Measurements from ENCODE around the gene TDRD7. TPM values are rescaled to one million over a fixed set of nuclear protein-coding genes. Genes with fewer than 3 reads are reported as not detected.

TDRD7 gene
- total RNA-seq, 3 donors from 2014 or later (not counting 1 experiment from before 2014, with no cell fraction given): 9.8 to 16.4 (median 16.3) TPM

- Histone ChIP-seq H3K27me3 (ENCODE audit: control insufficient read depth, insufficient read depth, low read length) (no peaks in the 10 kb centered on the region), H3K4me3 (ENCODE audit: low read length) (no peak overlapping the region), H3K4me1 (ENCODE audit: control insufficient read depth, insufficient read depth, low read length) (no peaks in the 10 kb centered on the region), H3K9me3 (ENCODE audit: control insufficient read depth, insufficient read depth, low read length) (no peaks in the 10 kb centered on the region), H3K27ac (ENCODE audit: low read length) (no peak overlapping the region), H3K36me3 (ENCODE audit: control insufficient read depth, insufficient read depth, low read length) (peaks cover 47% of the 10 kb centered on the region)
- Mint-ChIP-seq H3K36me3 (peaks cover 14% of the 10 kb centered on the region), H3K4me3 (no peak overlapping the region), H3K9me3 (no peaks in the 10 kb centered on the region), H3K27me3 (ENCODE audit: low read depth in 2 of 2) (no peaks in the 10 kb centered on the region), H3K4me1 (no peaks in the 10 kb centered on the region), H3K27ac (peak overlapping the region in 1 of 2 donors; percentile 16)
- DNase-seq (no peak), ATAC-seq (no peak)
- TF ChIP-seq, protein P1, sequence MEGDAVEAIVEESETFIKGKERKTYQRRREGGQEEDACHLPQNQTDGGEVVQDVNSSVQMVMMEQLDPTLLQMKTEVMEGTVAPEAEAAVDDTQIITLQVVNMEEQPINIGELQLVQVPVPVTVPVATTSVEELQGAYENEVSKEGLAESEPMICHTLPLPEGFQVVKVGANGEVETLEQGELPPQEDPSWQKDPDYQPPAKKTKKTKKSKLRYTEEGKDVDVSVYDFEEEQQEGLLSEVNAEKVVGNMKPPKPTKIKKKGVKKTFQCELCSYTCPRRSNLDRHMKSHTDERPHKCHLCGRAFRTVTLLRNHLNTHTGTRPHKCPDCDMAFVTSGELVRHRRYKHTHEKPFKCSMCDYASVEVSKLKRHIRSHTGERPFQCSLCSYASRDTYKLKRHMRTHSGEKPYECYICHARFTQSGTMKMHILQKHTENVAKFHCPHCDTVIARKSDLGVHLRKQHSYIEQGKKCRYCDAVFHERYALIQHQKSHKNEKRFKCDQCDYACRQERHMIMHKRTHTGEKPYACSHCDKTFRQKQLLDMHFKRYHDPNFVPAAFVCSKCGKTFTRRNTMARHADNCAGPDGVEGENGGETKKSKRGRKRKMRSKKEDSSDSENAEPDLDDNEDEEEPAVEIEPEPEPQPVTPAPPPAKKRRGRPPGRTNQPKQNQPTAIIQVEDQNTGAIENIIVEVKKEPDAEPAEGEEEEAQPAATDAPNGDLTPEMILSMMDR (IDR thresholded peaks at IDR 0.05): no peak
- 92% methylated on average over 2 of the region's 5 CpGs for WGBS (ENCODE audit: insufficient coverage)
- intact Hi-C loops (cut with micrococcal nuclease): no loop called here
These were observed 62.6 kb downstream of the TDRD7 start for GRCh38 chr9:97474372-97474925.

GRCh38 chr9:97475059-97475458, 63.2 kb downstream of the TDRD7 start:
- H3K27ac Mint-ChIP-seq: no peak overlapping the region
- H3K4me3 ChIP-seq (ENCODE audit: low read length): no peak overlapping the region
- H3K27ac ChIP-seq (ENCODE audit: low read length): no peak overlapping the region
- DNase-seq: no peak
- 92% methylated on average over 2 of the region's 2 CpGs for WGBS (ENCODE audit: insufficient coverage)
- peaks cover 51% of the 10 kb centered on the region for H3K36me3 ChIP-seq (ENCODE audit: control insufficient read depth, insufficient read depth, low read length)
- H3K4me1 ChIP-seq (ENCODE audit: control insufficient read depth, insufficient read depth, low read length): no peaks in the 10 kb centered on the region
- no peak overlapping the region for H3K4me3 Mint-ChIP-seq
- TF ChIP-seq, protein P1 (IDR thresholded peaks at IDR 0.05): no peak
- no peaks in the 10 kb centered on the region for H3K4me1 Mint-ChIP-seq
- no peak for ATAC-seq
- peaks cover 14% of the 10 kb centered on the region for H3K36me3 Mint-ChIP-seq
- intact Hi-C loops (cut with micrococcal nuclease): no loop called here
- no peaks in the 10 kb centered on the region for H3K27me3 ChIP-seq (ENCODE audit: control insufficient read depth, insufficient read depth, low read length)
- no peaks in the 10 kb centered on the region for H3K9me3 Mint-ChIP-seq
- H3K27me3 Mint-ChIP-seq (ENCODE audit: low read depth in 2 of 2): no peaks in the 10 kb centered on the region
- H3K9me3 ChIP-seq (ENCODE audit: control insufficient read depth, insufficient read depth, low read length): no peaks in the 10 kb centered on the region

- no peaks in the 10 kb centered on the region for H3K27me3 ChIP-seq (ENCODE audit: control insufficient read depth, insufficient read depth, low read length)
- no peak overlapping the region for H3K27ac Mint-ChIP-seq
- ATAC-seq (no peak), DNase-seq (no peak)
- H3K27me3 Mint-ChIP-seq (ENCODE audit: low read depth in 2 of 2): no peaks in the 10 kb centered on the region
- H3K4me1 Mint-ChIP-seq: no peaks in the 10 kb centered on the region
- H3K4me3 ChIP-seq (ENCODE audit: low read length): no peak overlapping the region
- 58% methylated on average over 2 of the region's 3 CpGs for WGBS (ENCODE audit: insufficient coverage)
- H3K4me3 Mint-ChIP-seq: no peak overlapping the region
- peaks cover 32% of the 10 kb centered on the region for H3K36me3 Mint-ChIP-seq
- H3K4me1 ChIP-seq (ENCODE audit: control insufficient read depth, insufficient read depth, low read length): no peaks in the 10 kb centered on the region
- H3K36me3 ChIP-seq (ENCODE audit: control insufficient read depth, insufficient read depth, low read length): peaks cover 60% of the 10 kb centered on the region
- intact Hi-C loops (cut with micrococcal nuclease): no loop called here
- H3K27ac ChIP-seq (ENCODE audit: low read length): no peak overlapping the region
- TF ChIP-seq, protein P1 (IDR thresholded peaks at IDR 0.05): no peak
- no peaks in the 10 kb centered on the region for H3K9me3 ChIP-seq (ENCODE audit: control insufficient read depth, insufficient read depth, low read length)
- no peaks in the 10 kb centered on the region for H3K9me3 Mint-ChIP-seq
These were observed 66.5 kb downstream of the TDRD7 start for GRCh38 chr9:97478301-97478981.
